ENCODE results near the gene ITPRIP. TPM values are rescaled to one million over a fixed set of nuclear protein-coding genes. Genes with fewer than 3 reads are reported as not detected.

The ITPRIP gene
- total and polyA plus RNA-seq, 9 donors, result 10.1 to 38.1 (median 24.7) TPM

GRCh38 chr10:104318326-104318725, 19.9 kb downstream of the ITPRIP start:
- peak in 2 of 5 donors; percentile 11 to 30 for DNase-seq
- Histone ChIP-seq H3K36me3 (no peaks in the 10 kb centered on the region), H3K4me1 (ENCODE audit: insufficient read depth) (peaks cover 19% of the 10 kb centered on the region), H3K27me3 (no peaks in the 10 kb centered on the region), H3K9me3 (no peaks in the 10 kb centered on the region), H3K27ac (peak overlapping the region in 1 of 2 donors; percentile 42), H3K4me3 (no peak overlapping the region)
- WGBS, 3 donors, result 93 to 95% (median 94%) methylated on average over 5 of the region's 5 CpGs
- intact Hi-C loops (cut with DNase I), result no loop called here
- TF ChIP-seq POLR2A (IDR thresholded peaks at IDR 0.05) (no peak), CTCF (IDR thresholded peaks at IDR 0.05) (no peak), EP300 (IDR thresholded peaks at IDR 0.05) (no peak)

- Histone ChIP-seq H3K4me1 (ENCODE audit: insufficient read depth) (peaks cover 18% of the 10 kb centered on the region), H3K9me3 (no peaks in the 10 kb centered on the region), H3K4me3 (no peak overlapping the region), H3K36me3 (no peaks in the 10 kb centered on the region), H3K27ac (peak overlapping the region; percentile 8 to 42), H3K27me3 (no peaks in the 10 kb centered on the region)
- DNase-seq, result peak in 2 of 5 donors; percentile 22 to 30
- 83 to 88% (median 85%) methylated on average over 7 of the region's 7 CpGs for WGBS, 3 donors
- intact Hi-C loops (cut with DNase I), result no loop called here
- TF ChIP-seq CTCF (IDR thresholded peaks at IDR 0.05) (no peak), POLR2A (IDR thresholded peaks at IDR 0.05) (no peak), EP300 (IDR thresholded peaks at IDR 0.05) (no peak)
These were observed 20.5 kb downstream of the ITPRIP start for GRCh38 chr10:104317726-104318299.

GRCh38 chr10:104317269-104317710, 21.0 kb downstream of the ITPRIP start:
- DNase-seq, result peak in 4 of 5 donors; percentile 21 to 70 (median 40)
- Histone ChIP-seq H3K4me3 (no peak overlapping the region), H3K9me3 (no peaks in the 10 kb centered on the region), H3K4me1 (ENCODE audit: insufficient read depth) (peaks cover 20% of the 10 kb centered on the region), H3K36me3 (no peaks in the 10 kb centered on the region), H3K27ac (peak overlapping the region; percentile 8 to 42), H3K27me3 (no peaks in the 10 kb centered on the region)
- intact Hi-C loops (cut with DNase I), result no loop called here
- no peak for TF ChIP-seq POLR2A (IDR thresholded peaks at IDR 0.05)
- no peak for TF ChIP-seq CTCF (IDR thresholded peaks at IDR 0.05)
- TF ChIP-seq EP300 (IDR thresholded peaks at IDR 0.05), result no peak
- WGBS, 3 donors, result 8 to 22% (median 11%) methylated on average over 6 of the region's 6 CpGs

- intact Hi-C loops (cut with DNase I), result no loop called here
- peaks cover 16% of the 10 kb centered on the region for H3K4me1 ChIP-seq (ENCODE audit: insufficient read depth)
- no peak for DNase-seq
- no peaks in the 10 kb centered on the region for H3K36me3 ChIP-seq
- no peaks in the 10 kb centered on the region for H3K27me3 ChIP-seq
- no peak overlapping the region for H3K27ac ChIP-seq
- H3K9me3 ChIP-seq, result no peaks in the 10 kb centered on the region
- TF ChIP-seq CTCF (IDR thresholded peaks at IDR 0.05) (no peak), EP300 (IDR thresholded peaks at IDR 0.05) (no peak), POLR2A (IDR thresholded peaks at IDR 0.05) (no peak)
- WGBS, 3 donors, result 74 to 83% (median 82%) methylated on average over 9 of the region's 9 CpGs
- H3K4me3 ChIP-seq, result no peak overlapping the region
These were observed 21.8 kb downstream of the ITPRIP start for GRCh38 chr10:104316321-104317099.
